Activated CD4-positive, alpha-beta T cell treated with anti-CD3 and anti-CD28 coated beads, Interleukin-2, amount 50 U/mL, for 24 hours (primary cell): ENCODE results near the gene MYOM1.

Experiments used
- DNase-seq, 2 donors: peaks; one replicate each; pipeline ENCODE4 v3.0.0-alpha.2; 2020; ENCODE audit warnings: low read depth in 1 of 2, low spot score in 1 of 2

MYOM1 gene

DNA sequence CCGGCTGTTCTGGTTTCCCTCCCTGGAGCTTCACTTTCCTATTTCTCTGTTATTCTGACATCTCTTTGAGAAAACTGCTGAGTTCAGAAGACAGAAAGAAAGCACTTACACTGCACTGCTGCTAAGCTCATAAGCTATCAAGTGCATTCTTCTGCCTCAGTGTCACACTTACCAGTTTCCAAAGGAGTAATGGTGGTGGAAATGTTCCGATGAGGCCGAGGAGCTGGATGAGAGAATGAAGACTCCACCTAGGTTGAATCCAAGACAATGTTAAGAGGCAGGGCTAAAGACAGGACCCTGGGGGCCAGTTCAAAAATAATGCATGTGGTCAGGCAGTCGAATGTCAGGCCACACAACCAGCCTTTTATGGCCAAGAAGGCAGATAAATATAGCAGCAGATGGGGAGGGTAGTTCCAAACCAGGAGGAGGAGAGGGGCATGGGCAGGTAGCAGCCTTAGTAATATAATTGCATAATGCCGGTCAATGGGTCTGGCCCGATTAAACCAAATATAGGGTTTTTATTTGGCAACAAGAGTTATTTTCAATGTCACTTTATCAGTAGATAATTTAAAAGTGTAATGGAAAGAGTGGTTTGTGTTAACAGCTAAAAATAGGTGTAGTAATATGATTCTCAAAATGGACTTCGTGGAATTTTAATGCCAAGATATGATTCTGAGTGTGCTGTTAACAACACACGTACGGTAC is at the start of gene MYOM1:
Gene MYOM1 (minus strand): TSS at position 338 of the 705 bp plus-strand sequence. CDS start 4,745 bp downstream, outside the sequence.
- DNase-seq = no peak

DNA sequence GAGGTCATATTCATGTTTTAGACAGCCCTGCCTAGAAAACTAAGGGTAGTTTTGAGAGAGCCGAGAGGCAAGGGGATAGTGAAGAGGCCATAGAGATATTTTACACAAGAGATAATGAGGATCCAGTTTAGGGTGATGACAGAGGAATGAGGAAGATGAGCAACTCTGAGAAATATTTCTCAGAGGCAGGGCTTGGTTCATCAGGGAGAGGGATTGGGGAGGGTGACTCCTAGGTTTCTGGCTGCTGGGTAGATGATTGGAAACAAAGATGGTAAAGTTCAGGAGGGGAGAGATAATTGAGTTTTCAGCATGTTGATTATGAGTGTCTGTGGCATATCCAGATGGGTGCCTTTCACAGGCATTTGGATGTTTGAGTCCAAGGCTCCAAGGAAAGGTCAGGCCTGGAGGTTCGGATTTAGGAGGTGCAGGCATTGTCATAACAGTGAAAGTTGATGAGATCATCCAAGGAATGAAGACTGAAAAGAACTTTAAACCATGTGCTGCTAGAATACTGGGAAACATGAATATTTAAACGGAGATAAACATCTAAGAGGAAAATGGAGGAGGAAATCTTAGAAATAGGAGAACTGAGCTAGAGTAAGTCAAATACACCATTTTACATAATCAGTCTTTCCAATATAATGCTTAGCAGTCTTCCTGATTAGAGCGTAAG is 49.6 kb upstream of the MYOM1 start:
- no peak for DNase-seq

DNA sequence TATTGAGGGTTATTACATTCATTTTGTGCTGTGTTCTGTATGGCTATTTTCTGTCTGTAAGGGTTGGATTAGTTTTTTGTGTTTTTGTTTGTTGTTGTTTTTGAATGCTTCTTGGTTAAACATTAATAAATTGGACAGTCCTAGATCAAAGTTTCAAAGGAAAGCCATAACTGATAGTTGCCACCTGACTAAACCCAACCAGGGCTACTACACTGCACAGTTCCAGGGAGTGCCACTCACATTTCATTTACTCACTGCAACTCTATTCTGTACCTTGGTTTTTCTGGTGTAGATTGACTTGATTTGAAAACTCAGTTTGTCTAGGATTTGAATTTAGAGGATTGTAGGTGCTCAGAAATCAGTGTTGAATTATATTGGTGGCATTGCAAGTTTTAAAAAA is 48.5 kb upstream of the MYOM1 start:
- no peak for DNase-seq

DNA sequence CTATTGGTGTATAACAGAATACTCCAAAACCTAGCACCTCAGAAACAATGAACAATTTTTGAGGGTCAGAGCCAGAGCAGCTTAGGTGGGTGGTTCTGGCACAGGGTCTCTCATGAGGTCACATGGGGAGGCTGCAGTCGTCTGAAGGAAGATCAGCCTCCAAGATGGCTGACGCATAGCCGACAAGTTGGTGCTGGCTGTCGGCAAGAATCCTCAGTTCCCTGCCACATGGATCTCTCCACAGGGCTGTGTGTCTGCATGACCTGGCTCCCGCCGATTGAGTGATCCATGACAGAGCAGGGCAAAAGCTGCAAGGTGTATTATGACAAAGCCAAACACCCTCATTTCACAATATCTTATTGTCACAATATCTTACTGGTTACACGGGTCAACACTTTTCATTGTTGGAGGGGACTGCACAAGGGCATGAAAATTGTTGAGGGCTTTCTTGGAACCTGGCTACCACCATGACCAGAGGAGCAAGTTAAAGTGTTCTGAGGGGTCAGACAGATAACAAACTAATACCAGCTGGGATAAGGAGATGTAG is 46.4 kb upstream of the MYOM1 start:
- no peak for DNase-seq

DNA sequence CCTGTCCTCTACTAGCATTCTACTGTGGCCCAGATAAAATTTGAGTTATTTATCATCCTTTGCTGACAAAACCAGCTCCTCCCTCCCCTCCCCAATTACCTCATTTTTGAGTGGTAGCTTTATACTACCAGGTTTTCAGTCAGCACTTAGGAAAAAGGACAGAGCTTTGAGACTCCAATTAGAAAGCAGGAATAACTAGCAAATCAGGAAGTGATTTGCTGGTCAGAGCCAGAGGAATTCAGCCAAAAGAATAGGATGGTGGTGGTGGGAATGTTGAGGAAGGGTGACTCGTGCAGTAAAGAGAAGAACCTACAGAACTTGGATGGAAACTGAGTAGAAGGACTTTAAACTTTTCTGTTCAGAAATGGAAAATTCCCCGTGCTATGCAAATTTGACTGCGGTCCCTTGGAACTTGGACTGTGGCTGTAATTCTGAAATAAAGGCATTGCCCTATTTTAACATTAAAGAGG is 45.8 kb upstream of the MYOM1 start:
- no peak for DNase-seq

DNA sequence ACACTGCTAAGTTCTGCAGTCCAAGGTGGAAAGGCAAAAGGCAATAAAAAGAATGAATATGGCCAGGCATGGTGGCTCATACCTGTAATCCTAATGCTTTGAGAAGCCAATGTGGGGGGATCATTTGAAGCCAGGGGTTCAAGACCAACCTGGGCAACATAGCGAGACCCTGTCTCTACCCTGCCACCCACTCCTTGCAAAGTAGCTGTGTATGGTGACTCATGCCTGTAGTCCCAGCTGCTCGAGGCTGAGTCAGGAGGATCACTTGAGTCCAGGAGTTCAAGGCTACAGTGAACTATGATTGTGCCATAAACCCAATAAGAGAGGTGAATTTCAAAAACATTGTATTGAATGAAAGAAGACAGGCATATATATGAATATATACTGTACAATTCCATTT is 44.6 kb upstream of the MYOM1 start:
- no peak for DNase-seq

DNA sequence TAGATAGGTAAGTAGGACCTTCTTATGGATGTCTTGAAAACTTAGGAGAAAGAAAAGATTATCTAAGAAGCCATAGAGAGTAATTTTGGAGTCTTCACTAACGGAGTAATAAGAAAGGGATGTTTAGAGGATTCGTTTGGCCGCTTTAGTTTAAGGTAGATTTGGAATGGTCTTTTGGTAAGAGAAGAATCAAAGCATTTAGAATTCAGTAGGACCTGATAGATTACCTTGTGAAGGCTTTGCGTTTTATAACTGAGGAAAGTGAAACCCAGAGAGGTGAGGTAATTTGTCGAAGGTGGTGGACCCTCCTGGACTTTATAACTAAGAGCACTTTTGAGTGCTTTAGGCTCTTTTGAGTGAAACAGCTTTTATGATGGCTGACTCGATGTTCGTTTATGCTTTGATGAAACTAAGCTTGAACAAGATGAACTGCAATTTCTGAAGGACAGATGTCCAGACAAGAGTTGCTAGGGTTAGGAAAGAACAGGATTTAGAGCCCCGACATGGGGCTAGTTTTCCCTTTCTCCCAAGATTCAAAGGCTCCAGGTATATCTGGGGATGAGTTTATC is 43.4 kb upstream of the MYOM1 start:
- no peak for DNase-seq

DNA sequence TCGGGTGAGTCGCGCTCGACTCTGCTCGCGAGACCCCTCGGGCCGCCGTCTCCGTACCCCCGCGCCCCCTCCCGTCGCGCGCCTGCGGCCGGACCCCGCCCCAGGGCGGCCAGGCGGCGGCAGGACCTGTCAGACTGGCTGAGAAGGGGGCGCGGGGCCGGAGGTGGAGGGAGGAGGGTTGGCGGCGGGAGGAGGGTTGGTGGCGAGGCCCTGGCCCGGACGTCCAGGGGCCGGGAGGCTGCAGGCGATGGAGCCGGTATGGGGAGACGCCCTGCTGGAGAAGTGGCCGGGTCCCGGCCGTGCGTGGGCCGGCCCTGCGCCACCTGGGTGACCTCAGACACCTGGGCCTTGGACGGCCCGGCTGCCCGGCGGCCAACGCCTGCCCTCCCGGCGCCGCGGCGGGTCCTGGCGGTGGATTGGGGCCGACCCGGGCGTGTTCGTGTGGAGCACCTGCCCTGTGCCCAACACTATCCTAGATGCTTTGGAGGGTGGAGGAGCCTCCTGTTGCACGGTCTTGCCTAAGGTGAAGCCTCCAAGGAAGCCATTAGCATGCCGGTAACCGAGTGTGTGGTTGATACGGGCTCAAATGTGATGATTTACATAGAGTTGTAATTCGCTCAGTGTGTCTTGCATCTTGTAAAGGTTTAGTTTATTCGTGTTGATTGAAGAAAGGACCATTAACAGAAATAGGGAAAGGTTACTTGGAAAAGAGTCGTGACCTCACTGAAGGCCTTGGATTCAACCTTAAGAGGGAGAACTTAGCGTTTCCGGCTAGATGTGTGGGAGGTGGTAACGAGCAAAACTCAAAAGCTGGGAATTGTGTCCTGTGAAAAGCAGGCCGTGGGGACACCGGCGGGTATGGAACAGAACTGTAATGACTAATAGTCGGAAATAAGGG is 42.7 kb upstream of the MYOM1 start:
- peak in 1 of 2 donors; percentile 13 for DNase-seq

DNA sequence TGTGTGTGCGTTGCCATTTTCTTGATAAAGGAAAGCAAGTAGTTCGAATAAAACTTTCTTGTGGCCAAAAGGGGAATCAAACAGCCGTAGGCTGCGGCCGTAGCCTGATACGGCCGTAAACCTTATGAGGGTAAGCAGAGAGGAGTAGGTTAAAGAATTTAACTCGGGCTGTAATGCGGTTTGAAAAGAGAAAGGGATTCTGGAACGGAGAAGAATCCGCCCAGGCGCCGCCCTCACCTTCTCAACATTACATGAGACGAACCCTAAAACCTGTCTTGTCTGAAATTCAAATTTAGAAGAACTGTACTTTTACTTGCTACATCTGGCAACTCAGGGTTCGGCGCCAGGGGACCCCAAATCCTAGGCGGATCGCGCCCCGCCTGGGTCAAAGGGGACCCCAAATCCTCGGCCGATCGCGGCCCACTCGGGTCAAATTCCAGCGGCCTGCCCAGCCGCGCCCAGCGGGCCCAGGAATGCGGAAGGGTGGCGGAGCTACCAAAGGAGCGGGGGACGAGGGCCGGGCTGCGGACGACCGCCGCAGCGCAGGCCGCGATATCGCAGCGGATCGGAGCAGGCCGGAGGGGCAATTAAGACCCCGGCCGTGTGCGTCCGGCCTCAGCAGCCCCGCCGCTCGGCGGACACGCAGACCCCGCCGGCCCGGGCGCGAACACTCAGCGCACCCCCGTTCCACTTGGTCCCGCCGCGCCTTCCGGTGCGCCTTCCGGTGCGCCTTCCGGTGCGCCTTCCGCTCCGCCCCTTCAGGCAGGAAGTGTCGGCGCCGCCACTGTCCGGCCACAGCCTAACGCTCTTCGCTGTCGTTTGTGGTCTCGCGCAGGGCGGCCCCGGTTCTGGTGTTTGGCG is 41.8 kb upstream of the MYOM1 start, which contains the start of gene MYL12B:
Gene MYL12B (plus strand): TSS at position 761 of the 861 bp plus-strand sequence. CDS start 10,766 bp downstream, outside the sequence.
- DNase-seq = peak; percentile 59 to 63

DNA sequence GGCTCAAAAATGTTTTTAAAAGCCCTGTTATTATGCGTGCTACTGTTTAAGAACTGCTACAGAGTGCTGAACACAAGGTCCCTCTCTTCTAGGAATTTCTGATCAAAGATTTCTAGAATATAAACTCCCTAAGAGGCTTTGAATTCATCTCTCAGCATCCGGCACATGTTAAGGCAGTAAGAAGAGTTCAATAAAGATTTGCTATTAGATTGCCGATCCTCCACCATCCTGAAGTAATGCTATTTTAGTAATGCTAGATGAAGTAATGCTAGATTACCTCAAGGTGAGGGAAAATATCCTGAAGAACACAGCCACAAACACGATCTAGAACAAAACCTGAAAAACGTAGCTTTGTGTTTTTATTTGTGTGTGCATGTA is 41.2 kb upstream of the MYOM1 start:
- no peak for DNase-seq

DNA sequence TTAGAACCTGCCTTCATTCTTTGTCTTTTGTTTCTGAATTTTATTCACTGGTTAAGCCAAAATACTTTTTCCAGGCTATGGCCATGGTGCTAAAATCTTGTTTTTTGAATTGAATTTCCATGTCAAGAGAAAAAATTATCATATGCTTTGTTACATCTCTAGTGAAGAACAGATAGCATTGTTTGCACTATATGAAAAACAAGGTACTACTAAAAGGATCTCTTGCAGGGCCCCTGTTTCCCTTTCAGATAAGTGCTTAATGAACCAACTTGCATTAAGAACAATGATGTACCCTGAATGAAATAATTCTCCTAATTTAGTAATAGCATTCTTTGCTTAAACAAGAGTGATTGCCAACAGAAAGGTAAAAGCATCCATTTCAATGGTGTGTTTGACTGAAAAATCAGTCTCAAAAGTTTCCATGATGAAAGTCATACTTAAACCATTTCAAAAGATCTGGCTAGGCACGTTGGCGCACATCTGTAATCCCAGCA is 37.9 kb upstream of the MYOM1 start:
- DNase-seq = no peak

DNA sequence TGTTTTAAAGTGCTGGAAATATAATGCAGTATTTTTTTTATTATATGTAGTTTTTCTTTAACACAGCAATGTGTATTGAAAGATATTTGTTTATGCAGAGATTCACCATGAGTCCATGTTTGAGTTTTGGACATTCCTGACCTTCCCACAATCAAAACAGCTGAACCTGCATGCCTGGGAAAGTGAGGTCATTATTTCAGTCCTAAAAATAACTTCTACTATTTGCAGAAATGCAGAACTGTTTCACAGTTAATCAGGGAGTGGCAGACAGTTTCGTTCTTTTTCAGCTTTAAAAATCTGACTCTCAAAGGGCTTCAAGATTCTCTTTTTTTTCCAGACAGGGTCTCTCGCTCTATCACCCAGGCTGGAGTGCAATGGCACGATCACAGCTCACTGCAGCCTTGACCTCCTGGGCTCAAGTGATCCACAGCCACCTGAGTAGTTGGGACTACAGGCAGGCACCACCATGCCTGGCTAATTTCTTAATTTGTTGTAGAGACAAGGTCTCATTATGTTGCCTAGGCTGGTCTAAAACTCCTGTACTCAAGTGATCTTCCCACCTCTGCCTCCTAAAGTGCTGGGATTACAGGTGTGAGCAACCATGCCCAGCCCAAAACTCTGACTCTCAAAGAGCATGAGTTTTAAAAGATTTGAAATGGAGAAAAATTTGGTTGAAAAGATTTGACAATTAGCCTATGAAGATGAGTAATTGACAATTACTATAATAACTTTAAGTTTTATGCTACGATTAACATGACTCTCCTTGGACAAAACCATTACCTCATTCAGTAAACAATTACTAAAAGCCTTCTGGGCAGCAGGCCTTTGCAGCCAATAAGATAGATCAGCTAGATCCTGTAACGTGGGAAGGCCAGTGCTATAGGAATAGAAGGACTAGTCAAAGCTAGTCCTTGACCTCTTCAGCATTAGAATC is 37.2 kb upstream of the MYOM1 start:
- no peak for DNase-seq

DNA sequence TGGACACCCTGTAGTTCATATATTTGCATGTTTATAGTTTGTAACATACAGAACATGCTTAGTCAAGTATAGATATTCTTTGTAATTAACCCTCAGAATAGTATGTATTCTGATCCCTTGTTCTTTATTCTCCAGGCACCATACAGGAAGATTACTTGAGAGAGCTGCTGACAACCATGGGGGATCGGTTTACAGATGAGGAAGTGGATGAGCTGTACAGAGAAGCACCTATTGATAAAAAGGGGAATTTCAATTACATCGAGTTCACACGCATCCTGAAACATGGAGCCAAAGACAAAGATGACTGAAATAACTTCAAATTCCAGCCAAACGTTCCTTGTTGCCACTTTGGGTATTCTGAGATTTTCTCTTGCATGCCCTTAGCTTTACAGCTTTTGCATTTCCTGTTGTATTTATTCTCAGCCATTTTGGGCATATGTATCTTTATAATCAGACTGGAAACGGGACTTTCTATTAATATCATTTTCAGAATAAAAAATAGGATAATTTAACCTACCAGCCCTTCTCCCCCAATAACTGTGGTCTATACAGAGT is 35.9 kb upstream of the MYOM1 start:
- DNase-seq = no peak

DNA sequence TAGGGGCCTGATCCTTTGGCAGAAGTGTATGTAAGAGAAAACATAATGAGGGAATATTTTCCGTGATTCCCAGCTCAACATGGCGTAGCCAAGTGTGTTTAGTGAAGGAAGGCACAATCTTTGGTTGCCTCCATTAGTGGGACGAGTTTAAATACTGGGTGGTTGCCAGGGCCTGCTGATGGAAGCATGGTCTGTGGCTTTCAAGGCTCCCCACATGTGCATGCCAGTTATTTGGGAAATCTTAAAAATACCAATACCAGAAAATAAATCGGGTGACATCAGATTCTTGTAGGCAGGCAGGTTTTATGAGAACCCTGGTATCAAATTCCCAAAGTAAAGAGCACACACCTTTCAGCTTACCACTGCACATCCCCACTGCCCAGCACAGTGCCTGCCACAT is 35.0 kb upstream of the MYOM1 start:
- no peak for DNase-seq

DNA sequence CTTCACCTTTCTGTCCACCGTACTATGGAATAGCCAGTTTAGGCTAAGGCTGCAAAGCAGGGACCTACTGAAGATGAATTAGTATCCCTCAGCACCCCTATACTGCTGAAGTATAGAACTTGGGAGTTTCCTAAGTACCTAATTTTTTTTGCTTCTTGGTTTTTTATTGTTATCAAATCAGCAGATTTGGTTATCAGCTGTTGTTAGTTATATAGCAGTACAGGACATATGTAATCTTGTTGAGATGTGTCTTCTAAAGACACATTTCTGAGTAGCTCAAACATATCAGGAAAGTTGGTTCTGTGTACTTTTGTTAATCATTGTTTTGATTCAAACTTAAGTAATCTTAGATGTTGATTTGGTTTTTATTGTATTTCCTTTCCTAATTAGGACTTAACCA is 33.1 kb upstream of the MYOM1 start:
- DNase-seq = no peak

DNA sequence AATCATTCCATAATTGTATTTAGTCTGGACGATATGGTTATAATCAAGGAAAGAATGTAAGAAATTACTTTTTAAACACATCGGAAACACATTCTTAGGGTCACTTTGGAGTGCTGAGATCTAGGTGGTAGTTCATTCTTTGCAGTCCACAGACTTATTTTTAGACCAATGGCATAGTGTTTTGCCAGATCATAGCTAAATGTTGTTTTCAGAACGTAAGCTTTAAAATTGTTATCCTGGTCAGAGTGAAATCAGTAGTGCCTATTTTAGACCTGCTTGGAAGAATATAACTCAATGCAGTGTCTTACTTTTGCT is 32.2 kb upstream of the MYOM1 start:
- DNase-seq = no peak

DNA sequence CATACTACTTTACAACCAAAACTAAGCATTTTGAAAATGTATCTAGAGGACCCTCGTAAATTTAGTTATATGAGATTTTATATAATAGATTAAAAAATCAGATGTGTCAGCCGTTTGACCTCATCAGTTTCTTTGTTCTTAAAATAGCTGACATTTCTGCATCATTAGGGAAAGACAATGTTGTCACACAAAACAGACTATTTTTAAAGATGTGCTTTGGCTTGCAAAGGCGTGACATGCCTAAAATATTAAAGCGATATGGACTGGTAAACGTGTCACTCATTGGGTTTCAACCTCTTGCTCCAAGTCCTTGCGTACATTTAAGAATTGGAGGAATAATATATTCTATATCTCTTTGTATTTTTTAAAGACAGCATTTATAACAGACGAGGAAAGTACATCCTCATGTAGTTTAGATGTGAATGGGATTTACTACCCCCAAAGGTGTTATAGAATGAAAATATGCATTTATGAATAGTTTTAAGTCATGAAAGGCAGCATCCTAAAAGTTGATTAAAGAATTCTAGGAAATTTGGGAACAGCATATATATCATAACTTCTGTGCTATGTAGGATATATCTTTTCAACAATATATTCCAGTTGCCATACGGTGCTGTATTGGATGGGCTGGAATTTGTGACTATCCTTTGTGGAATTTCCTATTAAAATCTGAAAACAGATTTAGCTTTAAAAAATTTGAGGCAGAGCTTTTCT is 31.6 kb upstream of the MYOM1 start:
- no peak for DNase-seq
